NCI-H2227 (cell line): Measurements from ENCODE around the gene ATP9B.
A peak's percentile ranks its signal among the peaks of the same experiment; 100 is the strongest.

Experiments used
- DNase-seq: peaks from one replicate; lab custom pipeline; 2025; ENCODE audit not compliant: unreplicated experiment; lab: John Stamatoyannopoulos, UW

ATP9B gene

GRCh38 chr18:79405019-79405780 lies 336.0 kb downstream of the ATP9B start:
- DNase-seq = no peak

- DNase-seq = no peak
Observed at GRCh38 chr18:79405781-79406575, 336.8 kb downstream of the ATP9B start.

GRCh38 chr18:79406708-79407107 lies 337.5 kb downstream of the ATP9B start:
- DNase-seq = no peak

GRCh38 chr18:79409313-79409712 lies 340.1 kb downstream of the ATP9B start:
- DNase-seq = no peak

GRCh38 chr18:79410171-79410641 lies 341.0 kb downstream of the ATP9B start:
- DNase-seq = no peak

GRCh38 chr18:79410731-79411613 lies 341.8 kb downstream of the ATP9B start:
- no peak for DNase-seq

GRCh38 chr18:79411614-79412526 lies 342.7 kb downstream of the ATP9B start:
- DNase-seq = no peak

GRCh38 chr18:79413025-79413424 lies 343.8 kb downstream of the ATP9B start:
- DNase-seq = no peak

GRCh38 chr18:79413426-79413825 lies 344.2 kb downstream of the ATP9B start:
- DNase-seq = no peak

- no peak for DNase-seq
Observed at GRCh38 chr18:79413901-79414300, 344.7 kb downstream of the ATP9B start.

GRCh38 chr18:79416022-79416676 lies 347.0 kb downstream of the ATP9B start:
- DNase-seq = no peak

- DNase-seq = no peak
Observed at GRCh38 chr18:79416677-79417052, 347.5 kb downstream of the ATP9B start.

GRCh38 chr18:79418236-79418635 lies 349.0 kb downstream of the ATP9B start:
- DNase-seq = no peak

- DNase-seq = no peak
Observed at GRCh38 chr18:79418642-79419041, 349.4 kb downstream of the ATP9B start.

GRCh38 chr18:79420033-79420745 lies 351.0 kb downstream of the ATP9B start:
- peak; percentile 67 for DNase-seq

- no peak for DNase-seq
Observed at GRCh38 chr18:79421275-79421857, 352.2 kb downstream of the ATP9B start.

GRCh38 chr18:79422022-79422782 lies 353.0 kb downstream of the ATP9B start:
- no peak for DNase-seq

GRCh38 chr18:79422783-79423165 lies 353.6 kb downstream of the ATP9B start:
- no peak for DNase-seq
